Measurements from ENCODE around the gene MIOS.

- TF ChIP-seq CTCF (IDR thresholded peaks at IDR 0.05 in 8 of 11, conservative IDR thresholded peaks at IDR 0.05 in 3 of 11) (no peak), POLR2A (IDR thresholded peaks at IDR 0.05) (no peak)
These were observed 27.5 kb upstream of the MIOS start for GRCh38 chr7:7539152-7539551.
